Neural cell (in vitro differentiated cells): Measurements from ENCODE around the gene DRD4.

Experiments used
- TF ChIP-seq, protein P1 (sequence below): fragments of 450-650 bp; IDR thresholded peaks from 2 replicates; pipeline ENCODE4 v1.5.1; 2014; ENCODE audit warnings: antibody characterized with exemption, mild to moderate bottlenecking, moderate library complexity; ENCODE audit not compliant: poor library complexity, severe bottlenecking
- TF ChIP-seq, protein P2 (sequence below): IDR thresholded peaks from 2 replicates; pipeline ENCODE4 v1.6.1; 2012; ENCODE audit warnings: borderline replicate concordance

DNA sequence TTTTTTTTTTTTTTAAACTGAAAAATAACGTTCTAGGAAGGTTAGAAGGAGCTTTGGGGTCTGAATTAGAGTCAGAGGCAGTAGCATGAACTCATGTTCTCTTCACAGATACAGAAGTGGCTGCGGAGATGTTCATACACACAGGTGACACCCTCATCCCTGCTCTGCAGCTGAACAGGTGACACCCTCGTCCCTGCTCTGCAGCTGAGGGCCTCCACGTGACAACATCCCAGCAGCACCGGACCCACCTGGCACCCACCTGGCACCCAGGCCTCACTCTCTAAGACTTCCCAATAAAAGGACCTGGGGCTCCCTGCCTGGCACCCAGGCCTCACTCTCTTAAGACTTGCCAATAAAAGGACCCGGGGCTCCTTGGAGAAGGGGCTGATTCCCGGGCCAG lies 19.8 kb downstream of the DRD4 start:
- TF ChIP-seq, protein P1, sequence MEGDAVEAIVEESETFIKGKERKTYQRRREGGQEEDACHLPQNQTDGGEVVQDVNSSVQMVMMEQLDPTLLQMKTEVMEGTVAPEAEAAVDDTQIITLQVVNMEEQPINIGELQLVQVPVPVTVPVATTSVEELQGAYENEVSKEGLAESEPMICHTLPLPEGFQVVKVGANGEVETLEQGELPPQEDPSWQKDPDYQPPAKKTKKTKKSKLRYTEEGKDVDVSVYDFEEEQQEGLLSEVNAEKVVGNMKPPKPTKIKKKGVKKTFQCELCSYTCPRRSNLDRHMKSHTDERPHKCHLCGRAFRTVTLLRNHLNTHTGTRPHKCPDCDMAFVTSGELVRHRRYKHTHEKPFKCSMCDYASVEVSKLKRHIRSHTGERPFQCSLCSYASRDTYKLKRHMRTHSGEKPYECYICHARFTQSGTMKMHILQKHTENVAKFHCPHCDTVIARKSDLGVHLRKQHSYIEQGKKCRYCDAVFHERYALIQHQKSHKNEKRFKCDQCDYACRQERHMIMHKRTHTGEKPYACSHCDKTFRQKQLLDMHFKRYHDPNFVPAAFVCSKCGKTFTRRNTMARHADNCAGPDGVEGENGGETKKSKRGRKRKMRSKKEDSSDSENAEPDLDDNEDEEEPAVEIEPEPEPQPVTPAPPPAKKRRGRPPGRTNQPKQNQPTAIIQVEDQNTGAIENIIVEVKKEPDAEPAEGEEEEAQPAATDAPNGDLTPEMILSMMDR = no peak
- TF ChIP-seq, protein P2, sequence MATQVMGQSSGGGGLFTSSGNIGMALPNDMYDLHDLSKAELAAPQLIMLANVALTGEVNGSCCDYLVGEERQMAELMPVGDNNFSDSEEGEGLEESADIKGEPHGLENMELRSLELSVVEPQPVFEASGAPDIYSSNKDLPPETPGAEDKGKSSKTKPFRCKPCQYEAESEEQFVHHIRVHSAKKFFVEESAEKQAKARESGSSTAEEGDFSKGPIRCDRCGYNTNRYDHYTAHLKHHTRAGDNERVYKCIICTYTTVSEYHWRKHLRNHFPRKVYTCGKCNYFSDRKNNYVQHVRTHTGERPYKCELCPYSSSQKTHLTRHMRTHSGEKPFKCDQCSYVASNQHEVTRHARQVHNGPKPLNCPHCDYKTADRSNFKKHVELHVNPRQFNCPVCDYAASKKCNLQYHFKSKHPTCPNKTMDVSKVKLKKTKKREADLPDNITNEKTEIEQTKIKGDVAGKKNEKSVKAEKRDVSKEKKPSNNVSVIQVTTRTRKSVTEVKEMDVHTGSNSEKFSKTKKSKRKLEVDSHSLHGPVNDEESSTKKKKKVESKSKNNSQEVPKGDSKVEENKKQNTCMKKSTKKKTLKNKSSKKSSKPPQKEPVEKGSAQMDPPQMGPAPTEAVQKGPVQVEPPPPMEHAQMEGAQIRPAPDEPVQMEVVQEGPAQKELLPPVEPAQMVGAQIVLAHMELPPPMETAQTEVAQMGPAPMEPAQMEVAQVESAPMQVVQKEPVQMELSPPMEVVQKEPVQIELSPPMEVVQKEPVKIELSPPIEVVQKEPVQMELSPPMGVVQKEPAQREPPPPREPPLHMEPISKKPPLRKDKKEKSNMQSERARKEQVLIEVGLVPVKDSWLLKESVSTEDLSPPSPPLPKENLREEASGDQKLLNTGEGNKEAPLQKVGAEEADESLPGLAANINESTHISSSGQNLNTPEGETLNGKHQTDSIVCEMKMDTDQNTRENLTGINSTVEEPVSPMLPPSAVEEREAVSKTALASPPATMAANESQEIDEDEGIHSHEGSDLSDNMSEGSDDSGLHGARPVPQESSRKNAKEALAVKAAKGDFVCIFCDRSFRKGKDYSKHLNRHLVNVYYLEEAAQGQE = no peak
